GM21825 (cell line): ENCODE results near the gene SPAG7.
A peak's percentile ranks its signal among the peaks of the same experiment; 100 is the strongest.

Experiments
- ATAC-seq: cut with Tn5 transposase; IDR thresholded peaks from one replicate; pipeline ENCODE4 v1.9.1; 2021; ENCODE audit warnings: mild to moderate bottlenecking, moderate library complexity; ENCODE audit not compliant: unreplicated experiment

Gene SPAG7, protein sequence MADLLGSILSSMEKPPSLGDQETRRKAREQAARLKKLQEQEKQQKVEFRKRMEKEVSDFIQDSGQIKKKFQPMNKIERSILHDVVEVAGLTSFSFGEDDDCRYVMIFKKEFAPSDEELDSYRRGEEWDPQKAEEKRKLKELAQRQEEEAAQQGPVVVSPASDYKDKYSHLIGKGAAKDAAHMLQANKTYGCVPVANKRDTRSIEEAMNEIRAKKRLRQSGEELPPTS

DNA sequence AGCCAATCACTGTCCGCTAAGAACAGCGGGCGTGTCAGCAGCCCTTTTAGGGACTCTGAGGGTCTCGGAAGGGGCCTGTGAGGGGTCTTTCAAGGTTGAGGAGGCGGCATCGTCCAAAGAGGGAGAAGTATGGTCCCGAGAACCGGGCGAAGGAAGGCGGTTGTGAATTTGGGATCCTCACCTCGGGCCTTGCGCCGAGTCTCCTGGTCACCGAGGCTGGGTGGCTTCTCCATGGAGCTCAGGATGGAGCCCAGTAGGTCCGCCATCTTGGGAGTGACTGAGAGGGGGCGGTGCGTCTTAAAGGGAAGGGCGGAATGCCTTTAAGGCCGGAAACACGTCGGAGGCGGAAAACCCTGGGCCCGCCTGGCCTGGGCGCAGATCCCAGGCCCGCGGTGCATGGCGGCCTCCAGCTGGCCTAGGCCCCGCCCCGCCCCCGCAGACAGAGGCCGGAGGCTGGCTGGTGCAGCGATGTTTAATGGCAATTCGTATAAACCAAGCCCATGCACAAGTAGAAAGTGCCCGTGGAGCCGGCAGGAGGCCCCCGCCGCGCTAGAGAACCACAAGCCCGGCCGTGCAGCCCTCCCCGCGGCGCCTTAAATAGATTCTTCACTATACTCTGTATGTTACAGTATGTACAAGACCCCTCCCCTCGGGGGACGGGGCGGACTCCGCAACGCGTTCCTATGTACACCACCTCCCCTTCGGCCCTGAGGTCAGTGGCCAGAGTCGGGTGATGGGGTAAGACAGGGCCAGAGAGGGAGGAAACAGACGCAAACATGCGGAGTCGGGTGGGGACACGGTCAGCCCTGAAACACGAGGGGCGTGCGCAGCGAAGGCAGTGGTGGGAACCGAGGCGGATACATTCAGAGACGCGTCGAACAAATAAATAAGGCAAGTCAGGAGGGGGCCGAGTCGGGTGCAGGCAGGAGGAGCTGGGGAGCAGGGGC, at the start of gene SPAG7:
SPAG7 (minus strand) TSS at position 279 of the 947 bp plus-strand sequence; CDS start at position 266, 13 bp downstream.
- peak; percentile 66 for ATAC-seq

DNA sequence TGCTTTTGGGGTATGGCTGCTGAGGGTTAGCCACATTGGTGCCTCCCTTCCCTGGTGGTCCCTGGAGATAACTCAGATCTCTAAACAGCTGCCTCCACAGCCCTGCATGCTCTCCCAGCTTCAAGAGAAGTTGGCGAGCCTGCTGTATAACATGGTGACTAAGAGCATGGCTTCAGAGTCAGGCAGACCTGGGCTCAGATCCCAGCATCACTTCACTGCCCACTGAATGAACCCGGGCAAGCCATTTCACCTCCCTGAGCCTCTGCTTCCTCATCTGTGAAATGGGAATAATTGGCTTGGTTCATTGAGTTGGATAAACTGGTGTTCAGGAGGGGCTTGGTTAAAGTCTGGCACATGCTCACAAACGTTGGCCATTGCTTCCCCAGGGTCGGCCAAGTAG, 46.7 kb upstream of the SPAG7 start:
- no peak for ATAC-seq

DNA sequence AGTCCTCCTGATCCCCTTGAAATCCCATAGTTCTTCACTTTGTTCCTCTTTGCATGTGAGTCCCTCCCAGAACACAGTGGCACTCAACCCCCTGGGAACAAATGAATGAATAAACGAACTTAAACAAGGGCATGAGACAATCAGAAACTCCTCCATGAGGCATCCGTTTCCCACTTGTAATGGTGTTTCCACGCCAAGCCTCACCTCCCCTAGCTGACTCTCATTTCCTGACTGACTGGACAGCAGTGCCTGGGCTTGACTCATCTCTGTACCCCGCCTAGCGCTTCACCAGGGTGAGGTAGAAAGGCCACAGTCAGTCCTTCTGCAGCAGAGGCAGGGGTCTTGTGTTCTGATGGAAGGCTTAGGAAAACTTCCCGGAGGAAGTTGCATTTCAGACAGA, 44.3 kb upstream of the SPAG7 start:
- peak; percentile 42 for ATAC-seq

DNA sequence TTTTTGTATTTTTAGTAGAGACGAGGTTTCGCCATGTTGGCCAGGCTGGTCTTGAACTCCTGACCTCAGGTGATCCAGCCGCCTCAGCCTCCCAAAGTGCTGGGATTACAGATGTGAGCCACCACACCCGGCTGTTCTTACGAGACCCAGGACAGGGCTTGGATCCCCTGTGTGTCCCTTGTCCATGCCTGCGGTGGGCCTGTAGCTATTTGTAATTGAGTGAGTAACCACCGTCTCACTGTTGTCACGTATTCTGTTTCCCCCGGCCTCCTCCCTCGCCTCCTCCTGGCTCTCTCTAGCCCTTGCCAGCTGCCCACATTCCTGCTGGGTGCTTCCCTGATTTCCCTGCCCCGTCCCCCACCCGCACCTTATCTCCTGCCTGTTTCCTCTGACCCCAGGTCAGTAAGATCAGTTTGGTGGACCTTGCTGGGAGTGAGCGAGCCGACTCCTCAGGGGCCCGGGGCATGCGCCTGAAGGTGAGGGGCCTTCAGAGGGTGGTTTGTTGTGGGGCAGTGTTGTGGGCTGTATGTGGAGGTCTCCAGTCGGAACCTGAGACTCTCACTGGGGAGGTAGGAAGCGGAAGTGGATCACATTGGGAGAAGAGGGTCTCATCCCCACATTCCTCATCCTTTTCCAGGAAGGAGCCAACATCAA, 35.7 kb upstream of the SPAG7 start:
- ATAC-seq = no peak

DNA sequence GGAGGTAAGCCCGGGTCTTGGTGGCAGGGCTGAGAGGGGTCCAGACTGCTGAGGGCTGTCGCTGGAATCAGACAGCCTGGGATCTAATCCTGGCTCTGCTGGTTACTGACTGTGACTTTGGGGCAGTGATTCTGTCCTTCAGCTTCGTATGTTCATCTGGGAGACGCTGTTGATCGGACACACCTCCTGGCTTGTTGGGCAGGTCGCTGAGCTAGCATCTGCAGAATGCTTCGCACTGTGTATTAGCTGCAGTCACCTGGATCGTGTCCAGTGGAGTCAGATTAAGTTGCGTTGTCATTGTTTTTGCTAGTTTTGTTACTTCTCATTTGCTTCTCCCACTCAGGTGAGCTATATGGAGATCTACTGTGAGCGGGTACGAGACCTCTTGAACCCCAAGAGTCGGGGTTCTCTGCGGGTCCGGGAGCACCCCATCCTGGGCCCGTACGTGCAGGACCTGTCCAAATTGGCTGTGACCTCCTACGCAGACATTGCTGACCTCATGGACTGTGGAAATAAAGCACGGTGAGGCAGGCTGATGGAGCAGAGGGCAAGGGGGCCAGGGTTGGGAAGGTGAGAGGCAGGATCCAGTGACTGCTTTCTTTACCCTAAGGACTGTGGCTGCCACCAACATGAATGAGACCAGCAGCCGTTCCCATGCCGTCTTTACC, 34.6 kb upstream of the SPAG7 start:
- no peak for ATAC-seq

DNA sequence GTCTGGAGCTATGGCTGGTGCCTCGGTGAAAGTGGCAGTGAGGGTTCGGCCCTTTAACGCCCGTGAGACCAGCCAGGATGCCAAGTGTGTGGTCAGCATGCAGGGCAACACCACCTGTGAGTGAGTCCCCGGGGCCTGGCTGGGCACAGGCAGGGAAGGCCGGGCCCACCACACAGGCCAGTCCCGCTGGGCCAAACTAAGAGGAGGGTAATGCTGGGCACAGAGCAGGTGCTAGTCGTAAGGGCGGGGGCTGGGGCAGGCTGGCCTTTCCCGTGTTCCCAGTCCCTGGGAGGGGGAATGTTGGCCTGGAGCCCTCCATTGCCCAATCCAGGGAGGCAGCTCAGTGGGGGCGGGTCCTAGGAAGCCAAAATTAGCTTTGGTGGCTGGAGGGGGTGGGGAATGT, 32.6 kb upstream of the SPAG7 start:
- no peak for ATAC-seq

DNA sequence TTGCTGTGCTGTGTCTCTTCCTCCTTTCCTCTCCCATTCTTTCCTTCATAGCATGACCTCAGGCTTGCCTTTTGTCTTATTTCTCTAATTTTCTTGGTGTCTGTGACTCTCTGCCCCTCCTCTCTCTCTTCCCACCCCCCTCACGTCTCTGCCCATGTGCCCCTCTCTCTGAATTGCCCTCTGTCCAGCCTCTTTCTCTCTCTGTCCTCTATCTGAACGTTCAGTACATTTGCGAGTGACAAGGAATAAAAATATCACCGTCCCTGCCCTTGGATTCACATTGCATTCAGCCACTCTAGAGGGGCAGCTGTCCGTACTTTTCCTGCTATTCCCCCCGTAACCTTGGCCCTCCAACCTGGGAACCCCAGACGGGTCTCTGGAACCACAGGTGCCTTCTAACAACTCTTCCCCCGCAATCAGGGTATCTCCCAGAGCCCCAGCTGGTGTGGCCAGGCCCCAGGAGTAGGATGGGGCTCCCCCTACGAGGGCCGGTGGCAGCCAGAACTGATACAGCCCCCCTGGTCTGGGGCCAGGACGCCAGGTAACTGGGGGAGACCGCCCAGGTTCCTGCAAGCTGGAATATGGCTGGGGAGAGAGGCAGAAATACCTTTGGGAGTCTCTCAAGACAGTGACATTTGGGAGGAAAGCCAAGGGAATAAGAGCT, 31.9 kb upstream of the SPAG7 start:
- ATAC-seq = no peak

DNA sequence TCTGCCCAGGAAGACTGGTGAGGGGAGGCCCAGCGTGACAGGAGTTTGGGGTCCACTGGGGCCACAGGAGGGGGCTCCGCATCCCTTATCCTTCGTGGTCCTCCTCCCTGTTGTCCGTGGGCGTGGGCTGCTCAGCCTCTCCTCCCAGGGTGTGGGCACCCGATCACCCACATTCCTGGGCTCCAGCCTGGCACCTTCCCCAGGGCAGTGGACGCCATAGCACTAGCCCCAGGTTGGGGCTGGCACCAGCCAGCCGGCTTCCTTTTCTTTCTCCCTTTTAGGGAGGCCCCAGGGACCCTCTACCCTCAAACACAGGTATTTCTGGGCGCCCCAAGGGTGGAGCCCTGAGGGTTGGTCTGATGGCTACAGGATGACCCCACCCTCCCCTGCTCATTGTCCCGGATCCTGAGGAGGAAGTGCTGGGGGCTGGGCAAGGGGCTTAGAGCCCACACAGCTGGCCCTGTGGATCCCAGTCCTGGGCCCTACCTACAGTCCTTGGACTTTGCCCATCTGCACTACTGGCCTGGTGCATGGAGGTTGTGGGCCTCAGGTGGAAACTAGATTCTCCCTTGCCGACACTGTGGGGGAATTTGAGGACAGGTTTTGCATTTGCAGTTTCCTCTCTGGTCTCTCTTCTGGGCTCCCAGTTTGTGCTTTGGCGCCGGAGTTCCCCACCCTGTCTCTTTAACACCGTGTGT, 31.3 kb upstream of the SPAG7 start:
- ATAC-seq = no peak

DNA sequence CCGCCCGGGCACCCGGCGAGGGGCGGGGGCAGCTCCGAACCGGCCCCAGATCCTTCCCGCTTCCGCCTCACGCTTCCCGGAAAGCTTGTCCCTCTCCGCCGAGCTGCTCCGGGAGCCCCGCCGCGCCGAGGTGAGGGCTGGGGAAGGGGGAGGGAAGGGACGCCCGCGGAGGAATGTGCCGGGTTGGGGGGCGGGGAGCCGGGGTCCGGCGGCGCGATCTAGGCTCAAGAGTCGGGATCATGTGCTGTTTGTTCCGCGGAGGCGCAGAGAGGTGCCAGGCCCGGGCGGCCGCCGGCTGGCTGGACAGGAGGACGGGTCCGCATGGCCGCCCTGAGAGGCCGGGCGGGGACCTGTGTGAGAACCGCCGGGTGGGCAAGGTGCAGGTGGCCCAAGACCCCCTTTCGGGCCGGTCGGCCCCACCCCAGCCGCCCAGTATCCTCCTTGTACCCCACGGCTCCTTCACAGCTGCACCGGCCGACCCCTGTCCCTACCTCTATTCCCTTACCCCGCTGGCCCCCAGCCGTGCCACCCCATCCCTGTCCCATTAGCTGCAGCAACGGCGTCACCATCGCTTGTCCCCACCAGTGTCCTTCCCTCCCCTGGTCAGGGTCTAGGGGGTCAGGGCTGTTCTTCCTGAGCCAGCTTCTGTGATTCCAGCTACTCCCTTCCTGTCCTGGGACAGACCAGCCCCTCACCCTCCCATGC, 30.6 kb upstream of the SPAG7 start:
- peak; percentile 14 for ATAC-seq

DNA sequence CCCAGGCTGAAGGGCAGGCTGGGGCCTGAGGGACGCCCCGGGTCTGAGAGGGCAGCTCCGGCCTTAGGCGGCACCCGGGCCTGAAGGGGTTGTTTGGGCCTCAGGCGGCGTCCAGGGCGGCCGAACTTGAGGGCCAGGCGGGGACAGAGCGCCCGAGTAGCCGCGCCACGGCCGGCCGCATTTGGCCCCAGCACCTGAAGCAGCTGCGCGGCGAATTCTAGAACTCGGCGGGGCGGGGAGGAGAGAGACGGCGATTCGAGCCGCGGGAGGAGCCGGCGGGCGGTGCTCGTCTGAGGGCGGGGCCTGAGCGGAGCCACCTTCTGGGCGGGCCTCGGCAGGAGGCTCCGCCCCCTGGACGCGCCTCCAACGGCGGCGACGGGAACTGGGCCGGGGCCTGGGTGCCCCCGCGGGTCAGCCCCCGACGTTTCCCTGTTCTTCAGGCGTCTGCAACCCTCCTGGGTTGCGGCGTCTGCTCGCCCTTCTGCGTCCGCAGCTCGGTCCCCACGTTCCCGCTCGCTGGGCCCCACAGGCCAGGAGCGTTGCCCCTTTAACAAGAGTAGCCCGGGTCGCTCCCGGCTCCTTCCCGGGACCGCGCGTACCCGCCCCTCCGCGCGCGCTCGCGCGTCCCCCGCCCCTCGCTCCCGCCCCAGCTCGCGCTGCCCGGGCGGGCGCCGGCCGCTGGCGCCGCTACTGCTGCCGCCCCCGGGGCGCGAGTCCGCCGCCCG, 29.8 kb upstream of the SPAG7 start, which contains the start of the genes INCA1 and KIF1C:
INCA1 (minus strand) TSS at position 221 of the 725 bp plus-strand sequence. CDS start 3,085 bp downstream, outside the sequence.
KIF1C (plus strand) TSS at position 649 of the 725 bp plus-strand sequence. CDS start 2,297 bp downstream, outside the sequence.
- peak; percentile 79 for ATAC-seq

DNA sequence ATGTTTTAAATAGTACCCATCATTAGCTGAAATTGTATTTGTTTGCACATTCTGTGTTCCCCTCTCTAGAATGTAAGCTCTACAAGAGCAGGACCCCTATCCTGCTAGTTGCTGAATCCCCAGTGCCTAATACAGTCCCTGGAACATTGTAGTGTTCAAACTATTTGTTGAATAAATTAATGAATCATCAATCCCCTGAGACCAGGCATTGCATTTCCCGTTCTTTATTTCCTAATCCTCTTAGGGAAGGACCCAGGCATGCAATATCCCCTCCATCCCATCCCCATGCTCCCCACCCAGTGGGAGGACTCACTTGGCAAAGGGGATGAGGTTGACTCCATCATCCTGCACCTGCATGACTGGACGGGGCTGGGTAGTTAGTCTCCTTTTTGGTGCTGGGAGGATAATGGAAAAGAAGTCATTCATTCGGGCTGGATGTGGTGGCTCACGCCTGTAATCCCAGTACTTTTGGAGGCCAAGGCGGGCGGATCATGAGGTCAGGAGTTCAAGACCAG, 26.5 kb upstream of the SPAG7 start:
- no peak for ATAC-seq

DNA sequence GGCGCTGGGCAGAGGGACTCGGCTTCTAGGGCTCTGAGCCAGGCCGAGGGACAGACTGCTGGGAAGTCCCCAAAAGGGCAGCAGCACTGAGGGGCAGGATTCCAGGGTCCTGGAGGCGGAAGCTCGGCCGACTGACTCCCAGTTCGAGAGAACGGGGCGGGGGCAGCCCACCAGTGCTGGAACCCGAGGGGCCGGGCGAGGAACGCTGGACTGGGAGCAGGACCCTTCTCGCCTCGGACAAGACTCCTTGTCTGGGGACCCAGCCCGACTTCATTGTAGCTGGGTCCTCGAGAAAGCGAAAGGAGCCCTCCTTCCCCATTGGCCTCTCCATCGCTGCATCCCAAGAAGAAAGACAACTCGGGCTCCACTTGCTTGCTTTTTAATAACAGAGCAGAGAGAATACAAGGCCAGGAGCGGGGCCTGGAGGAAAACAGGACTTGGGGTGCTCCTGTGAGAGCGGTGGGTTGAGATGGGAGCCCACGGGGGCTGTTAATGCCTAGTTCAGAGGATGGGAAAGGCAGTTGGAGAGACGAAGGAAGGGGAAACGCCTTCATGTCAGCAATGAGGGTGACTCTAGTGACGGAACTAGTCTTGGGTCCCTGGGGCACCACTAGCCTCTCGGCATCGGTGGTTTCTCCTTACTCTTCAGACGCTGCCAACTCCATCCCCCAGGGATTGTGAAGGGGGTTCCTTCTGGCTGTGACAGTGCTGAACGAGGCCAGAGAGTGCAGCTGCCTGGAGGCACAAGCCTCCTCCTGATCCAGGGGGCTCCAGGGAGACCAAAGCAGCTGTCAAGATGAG, 20.4 kb upstream of the SPAG7 start:
- no peak for ATAC-seq

DNA sequence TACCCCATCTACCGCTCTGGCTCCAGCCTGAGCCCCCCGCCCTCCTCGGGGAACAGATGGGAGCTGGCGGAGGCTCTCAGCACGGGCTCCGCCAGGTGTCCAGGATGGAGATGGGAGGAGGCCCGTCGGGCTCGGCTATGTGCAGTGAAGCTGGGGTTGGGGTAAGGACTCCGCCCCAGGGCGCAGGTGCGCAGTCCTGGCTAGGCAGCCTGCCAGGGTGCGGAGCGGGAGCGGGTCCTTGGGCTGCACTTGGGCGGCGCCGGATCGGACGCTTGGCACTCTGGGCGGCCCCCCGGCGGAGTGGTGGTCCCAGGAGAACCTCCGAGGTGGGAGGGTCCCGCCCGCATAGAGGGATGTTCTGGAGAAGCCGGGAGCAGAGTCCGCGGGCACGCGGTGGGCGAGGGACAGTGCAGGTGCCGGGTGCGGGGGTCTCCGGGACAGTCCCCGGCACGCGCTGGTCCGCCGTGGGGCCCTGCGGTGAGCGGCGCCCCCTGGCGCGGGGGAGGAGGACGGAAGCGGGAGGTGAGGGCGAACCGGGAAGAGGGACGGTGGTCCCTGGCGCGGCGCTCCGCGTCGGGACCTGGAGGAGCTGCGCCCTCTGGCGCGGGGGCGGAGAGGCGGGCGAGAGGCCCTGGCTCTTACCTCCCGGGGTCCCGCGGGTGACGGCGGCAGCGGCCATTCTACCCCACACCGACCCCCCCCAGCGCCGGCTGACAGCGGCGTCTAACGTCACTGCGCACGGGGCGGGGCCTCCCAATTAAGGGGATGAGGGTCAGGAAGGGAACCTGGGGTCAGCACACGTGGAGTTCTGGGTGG, 19.5 kb upstream of the SPAG7 start, which contains the start of gene CAMTA2:
CAMTA2 (minus strand) TSS at position 725 of the 816 bp plus-strand sequence. CDS start 1,453 bp downstream, outside the sequence.
- peak; percentile 61 for ATAC-seq

DNA sequence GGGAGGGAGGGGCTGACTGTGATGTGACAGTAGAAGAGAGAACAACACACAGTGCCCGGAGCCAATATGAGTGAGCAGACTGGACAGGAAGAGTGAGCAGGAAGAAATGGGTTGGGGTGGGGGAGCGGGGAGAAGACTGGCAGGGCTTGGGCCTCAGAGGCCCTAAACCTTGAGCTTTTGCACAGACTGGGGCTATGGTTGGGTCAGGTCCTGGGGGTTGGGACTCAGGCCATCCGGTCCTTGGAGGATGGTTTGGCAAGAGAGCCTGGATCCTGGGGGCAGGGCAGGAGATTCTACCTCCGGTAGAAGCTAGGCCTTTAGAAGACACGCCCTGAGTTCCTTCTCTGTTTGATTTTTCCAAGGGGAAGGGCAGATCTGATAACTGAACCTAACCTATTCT, 18.8 kb upstream of the SPAG7 start:
- no peak for ATAC-seq

DNA sequence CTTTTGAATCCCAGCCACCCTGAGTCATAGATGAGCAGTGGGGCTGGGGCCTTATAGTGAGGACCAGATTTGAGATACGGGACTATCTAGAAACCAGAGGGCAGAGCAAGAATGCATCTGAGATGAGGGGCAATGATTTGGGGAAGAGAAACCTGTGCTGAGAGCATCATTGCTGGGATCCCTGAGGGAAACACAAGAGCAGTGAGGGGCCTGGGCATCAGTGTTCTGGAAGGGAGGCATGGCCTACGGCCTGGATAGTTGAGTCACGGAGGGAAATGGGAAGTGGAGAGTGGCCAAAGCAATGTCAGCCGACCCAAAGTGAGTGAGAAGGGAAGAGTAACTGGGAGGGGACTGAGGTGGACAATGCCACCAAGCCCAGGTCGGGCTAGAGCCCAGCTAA, 14.7 kb upstream of the SPAG7 start:
- no peak for ATAC-seq

DNA sequence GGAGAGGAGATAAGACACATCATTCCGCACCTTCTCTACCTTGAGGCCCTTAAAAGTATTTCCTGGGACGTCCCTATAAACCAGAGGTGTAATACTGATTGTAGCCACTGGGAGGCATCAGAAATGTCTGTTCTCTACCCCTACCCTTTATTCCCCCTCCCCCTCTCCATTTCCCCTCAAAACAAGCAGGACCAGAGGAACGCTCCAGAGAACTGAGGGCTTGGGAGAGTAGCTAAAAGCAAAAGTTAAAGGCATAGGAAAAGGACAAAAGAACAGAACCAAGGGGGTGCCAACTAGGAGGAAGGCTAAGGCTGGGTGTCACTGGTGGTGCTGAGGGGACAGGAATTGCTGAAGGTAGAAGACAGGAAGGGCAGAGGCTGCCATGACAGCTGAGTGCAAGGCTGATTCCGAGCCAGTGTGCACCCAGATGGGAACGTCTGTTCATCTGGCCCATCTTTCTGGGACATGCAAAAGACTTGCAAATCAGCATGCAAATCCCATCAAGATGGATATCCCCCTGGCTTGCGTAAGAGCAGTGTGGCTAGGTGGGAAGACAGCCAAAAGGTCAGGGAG, 13.1 kb upstream of the SPAG7 start:
- no peak for ATAC-seq
